Renal cortical epithelial cell (primary cell): ENCODE data around the gene PCDHGA2. TPM values are rescaled to one million over a fixed set of nuclear protein-coding genes. Genes with fewer than 3 reads are reported as not detected.
"Not testable (repeated sequence)": the region's sequence is repeated elsewhere in the genome, so short reads cannot be mapped to it uniquely, and the experiment has no call there.

Experiments used
- DNase-seq: peaks from one replicate; pipeline ENCODE4 v3.0.0-alpha.2; 2011; ENCODE audit warnings: low read depth
- total RNA-seq: library from RNA; depleted of rRNA; stranded (reverse); fragments of >200 nt; gene quantifications from 2 replicates; pipeline ENCODE4 v1.2.3, GENCODE V29; 2014

PCDHGA2 gene
- total RNA-seq, 1 donor from 2014 or later = 3.1 TPM

DNA sequence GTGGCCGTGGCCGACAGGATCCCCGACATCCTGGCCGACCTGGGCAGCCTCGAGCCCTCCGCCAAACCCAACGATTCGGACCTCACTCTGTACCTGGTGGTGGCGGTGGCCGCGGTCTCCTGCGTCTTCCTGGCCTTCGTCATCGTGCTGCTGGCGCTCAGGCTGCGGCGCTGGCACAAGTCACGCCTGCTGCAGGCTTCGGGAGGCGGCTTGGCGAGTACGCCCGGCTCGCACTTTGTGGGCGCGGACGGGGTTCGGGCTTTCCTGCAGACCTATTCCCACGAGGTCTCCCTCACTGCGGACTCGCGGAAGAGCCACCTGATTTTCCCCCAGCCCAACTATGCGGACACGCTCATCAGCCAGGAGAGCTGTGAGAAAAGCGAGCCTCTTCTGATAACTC is 7.5 kb downstream of the PCDHGA2 start:
- DNase-seq = not testable (repeated sequence)

DNA sequence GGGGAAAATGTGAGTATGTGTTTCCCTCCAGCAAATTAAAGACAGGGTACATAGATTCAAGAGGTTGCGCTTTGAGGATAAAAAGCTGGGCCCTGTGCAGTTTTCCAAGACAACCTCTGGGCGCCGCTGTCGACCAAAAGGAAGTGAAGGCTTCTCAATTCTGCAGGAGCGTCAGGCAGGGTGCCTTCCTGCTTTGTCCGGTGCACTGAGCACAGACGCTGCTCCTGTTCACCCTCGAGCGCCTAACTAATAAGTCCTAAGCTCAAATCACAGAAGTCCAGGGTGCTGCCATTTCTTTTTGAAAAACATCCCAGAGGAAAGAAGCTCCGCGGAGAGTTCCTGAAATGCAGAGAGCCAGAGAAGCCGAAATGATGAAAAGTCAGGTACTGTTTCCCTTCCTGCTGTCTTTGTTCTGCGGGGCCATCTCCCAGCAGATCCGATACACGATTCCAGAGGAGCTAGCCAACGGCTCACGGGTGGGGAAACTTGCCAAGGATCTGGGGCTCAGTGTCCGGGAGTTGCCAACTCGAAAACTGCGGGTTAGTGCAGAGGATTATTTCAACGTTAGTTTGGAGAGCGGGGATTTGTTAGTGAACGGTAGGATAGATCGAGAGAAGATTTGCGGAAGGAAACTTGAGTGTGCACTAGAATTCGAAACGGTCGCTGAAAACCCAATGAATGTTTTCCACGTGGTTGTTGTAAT is 11.5 kb downstream of the PCDHGA2 start, which contains the start of gene PCDHGB1:
PCDHGB1 (plus strand) TSS at position 183 of the 703 bp plus-strand sequence; CDS start at position 345, 162 bp downstream.
- DNase-seq = peak; percentile 23

DNA sequence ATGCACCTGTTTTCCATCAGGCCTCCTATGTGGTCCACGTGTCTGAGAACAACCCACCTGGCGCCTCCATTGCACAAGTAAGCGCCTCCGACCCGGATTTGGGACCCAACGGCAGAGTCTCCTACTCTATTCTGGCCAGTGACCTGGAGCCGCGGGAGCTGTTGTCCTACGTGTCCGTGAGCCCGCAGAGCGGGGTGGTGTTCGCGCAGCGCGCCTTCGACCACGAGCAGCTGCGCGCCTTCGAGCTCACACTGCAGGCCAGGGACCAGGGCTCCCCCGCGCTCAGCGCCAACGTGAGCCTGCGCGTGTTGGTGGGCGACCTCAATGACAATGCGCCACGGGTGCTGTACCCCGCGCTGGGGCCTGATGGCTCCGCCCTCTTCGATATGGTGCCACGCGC is 13.0 kb downstream of the PCDHGA2 start:
- no peak for DNase-seq

DNA sequence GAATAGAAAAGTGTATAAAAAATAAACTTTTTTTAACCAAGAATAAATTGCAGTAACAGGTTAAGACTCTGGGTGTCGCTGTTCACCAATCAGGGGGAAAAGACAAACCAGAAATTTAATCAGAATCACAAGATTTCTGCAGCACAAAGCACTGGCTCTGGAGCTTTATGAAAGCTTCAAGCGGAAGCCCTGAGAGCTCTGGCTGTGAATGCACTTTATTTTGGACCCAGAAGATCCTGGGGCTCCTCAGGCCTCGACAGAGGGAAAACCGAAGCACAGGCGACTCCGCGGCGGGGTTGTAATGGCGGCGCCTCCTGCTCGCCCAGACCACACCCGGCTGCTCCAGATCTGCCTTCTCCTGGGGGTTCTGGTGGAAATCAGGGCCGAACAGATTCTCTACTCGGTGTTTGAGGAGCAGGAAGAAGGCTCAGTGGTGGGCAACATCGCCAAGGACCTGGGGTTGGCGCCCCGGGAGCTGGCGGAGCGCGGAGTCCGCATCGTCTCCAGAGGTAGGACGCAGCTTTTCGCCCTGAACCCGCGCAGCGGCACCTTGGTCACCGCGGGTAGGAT is 16.4 kb downstream of the PCDHGA2 start, which contains the start of gene PCDHGA4:
PCDHGA4 (plus strand) TSS at position 122 of the 570 bp plus-strand sequence; CDS start at position 209, 87 bp downstream.
- DNase-seq = no peak

DNA sequence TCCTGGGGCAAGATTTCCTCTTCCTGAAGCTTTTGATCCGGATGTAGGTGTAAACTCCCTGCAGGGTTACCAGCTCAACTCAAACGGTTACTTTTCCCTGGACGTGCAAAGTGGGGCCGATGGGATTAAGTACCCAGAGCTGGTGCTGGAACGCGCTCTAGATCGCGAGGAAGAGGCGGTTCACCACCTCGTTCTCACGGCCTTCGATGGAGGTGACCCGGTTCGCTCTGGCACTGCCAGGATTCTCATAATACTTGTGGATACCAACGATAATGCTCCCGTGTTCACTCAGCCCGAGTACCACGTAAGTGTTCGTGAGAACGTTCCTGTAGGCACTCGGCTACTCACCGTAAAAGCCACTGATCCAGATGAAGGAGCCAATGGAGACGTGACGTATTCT is 17.1 kb downstream of the PCDHGA2 start:
- no peak for DNase-seq

DNA sequence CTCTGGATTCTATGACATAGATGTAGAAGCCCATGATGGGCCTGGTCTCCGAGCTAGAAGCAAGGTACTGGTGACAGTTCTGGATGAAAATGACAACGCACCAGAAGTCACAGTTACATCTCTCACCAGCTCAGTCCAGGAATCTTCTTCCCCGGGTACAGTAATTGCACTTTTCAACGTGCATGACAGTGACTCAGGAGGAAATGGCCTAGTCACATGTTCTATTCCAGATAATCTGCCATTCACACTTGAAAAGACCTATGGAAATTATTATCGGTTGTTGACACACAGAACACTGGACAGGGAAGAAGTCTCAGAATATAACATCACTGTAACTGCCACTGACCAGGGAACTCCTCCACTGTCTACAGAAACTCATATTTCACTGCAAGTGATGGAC is 17.6 kb downstream of the PCDHGA2 start:
- DNase-seq = no peak

DNA sequence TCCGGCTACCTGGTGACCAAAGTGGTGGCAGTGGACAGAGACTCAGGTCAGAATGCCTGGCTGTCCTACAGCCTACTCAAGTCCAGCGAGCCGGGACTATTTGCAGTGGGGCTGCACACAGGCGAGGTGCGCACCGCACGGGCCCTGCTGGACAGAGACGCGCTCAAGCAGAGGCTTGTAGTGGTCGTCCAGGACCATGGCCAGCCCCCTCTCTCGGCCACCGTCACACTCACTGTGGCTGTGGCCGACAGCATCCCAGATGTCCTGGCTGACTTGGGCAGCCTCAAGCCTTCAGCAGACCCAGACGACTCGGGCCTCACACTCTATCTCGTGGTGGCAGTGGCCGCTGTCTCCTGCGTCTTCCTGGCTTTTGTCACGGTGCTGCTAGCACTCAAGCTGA is 18.4 kb downstream of the PCDHGA2 start:
- DNase-seq = no peak

DNA sequence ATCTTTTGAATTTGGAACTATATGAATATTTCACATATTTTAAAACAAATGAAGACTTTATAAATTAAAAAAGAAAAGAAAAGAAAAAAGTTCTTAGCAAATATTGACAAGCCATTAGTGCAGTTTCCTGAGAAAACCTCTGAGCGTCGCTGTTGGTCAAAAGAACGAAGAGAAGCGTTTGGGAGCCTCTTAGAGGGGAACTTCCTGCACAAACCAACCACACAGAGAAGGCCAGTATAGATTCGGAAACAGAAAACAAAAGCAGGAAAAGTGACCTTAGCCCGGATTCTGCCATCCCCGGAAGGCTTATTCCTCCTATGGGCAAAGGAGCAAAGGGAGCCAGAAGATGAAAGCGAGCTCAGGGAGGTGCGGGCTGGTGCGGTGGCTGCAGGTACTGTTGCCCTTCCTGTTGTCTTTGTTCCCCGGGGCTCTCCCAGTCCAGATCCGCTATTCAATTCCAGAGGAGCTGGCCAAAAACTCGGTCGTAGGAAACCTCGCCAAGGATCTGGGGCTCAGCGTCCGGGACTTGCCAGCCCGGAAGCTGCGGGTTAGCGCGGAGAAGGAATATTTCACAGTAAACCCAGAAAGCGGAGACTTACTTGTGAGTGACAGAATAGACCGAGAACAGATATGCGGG is 21.3 kb downstream of the PCDHGA2 start, which contains the start of gene PCDHGB2:
PCDHGB2 (plus strand) TSS at position 205 of the 637 bp plus-strand sequence; CDS start at position 347, 142 bp downstream.
- DNase-seq = peak; percentile 16

DNA sequence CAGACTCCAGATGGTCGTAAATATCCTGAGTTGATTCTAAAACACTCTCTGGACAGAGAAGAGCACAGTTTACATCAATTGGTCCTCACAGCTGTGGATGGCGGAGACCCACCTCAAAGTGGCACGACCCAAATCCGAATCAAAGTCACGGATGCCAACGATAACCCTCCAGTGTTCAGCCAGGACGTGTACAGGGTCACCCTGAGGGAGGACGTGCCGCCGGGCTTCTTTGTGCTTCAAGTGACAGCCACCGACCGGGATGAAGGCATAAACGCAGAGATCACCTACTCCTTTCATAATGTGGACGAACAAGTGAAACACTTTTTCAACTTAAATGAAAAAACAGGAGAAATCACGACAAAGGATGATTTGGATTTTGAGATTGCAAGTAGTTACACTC is 22.1 kb downstream of the PCDHGA2 start:
- no peak for DNase-seq

DNA sequence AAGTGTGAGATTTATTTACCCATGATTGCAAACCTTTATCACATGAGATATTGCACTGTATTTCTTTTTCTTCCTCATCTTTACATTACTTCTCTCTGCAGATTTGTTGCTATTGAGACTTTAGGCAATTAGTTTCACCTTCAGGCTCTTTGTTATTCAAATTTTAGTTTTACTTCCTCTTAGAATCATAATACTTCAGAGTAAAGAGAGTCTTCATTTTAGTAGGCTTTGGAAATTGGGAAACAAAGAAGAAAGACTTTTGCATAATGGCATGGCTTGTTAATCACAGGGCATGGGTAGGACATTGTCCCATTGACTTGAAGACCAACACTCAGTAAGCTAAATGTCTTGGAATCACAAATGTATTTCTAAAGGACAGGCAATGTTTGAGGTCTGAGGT is 24.2 kb downstream of the PCDHGA2 start:
- no peak for DNase-seq

DNA sequence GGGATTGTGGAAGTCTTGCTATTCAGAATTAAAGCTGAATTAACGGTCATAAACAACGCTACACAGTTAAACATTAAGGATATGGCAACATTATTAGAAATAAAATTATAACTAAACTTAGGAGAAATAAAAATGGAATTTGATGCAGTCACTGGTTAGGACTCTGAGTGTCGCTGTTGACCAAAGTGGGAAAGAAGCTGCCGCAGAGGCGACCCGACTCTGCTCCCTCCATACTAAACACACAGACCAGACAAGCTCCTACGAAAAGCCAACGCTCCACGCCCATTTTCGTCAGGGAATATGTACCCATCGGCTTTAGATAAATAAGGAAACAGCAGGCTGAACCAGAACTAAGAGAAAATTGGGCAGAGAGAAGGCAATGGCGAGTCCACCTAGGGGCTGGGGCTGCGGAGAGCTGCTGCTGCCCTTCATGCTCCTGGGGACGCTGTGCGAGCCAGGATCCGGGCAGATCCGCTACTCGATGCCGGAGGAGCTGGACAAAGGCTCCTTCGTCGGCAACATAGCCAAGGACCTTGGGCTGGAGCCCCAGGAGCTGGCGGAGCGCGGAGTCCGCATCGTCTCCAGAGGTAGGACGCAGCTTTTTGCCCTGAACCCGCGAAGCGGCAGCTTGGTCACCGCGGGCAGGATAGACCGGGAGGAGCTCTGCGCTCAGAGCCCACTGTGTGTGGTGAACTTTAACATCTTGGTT is 25.5 kb downstream of the PCDHGA2 start, which contains the start of gene PCDHGA5:
PCDHGA5 (plus strand) TSS at position 211 of the 709 bp plus-strand sequence; CDS start at position 380, 169 bp downstream.
- DNase-seq = no peak

DNA sequence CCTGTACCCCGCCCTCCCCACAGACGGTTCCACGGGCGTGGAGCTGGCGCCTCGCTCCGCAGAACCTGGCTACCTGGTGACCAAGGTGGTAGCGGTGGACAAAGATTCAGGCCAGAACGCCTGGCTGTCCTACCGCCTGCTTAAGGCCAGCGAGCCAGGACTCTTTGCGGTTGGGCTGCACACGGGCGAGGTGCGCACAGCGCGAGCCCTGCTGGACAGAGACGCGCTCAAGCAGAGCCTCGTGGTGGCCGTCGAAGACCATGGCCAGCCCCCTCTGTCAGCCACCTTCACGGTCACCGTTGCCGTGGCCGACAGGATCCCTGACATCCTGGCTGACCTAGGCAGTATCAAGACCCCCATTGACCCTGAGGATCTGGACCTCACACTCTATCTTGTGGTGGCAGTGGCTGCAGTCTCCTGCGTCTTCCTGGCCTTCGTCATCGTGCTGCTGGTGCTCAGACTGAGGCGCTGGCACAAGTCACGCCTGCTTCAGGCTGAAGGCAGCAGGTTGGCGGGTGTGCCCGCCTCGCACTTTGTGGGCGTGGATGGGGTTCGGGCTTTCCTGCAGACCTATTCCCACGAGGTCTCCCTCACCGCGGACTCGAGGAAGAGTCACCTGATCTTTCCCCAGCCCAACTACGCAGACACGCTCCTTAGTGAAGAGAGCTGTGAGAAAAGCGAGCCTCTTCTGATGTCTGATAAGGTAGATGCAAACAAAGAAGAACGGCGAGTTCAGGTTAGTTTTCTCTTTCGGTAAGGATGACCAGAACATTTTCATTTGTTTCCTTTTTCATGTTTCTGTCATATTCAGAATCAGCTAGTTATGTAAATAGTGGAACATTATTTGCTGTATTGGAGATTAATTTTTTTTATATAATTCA is 27.7 kb downstream of the PCDHGA2 start:
- no peak for DNase-seq

DNA sequence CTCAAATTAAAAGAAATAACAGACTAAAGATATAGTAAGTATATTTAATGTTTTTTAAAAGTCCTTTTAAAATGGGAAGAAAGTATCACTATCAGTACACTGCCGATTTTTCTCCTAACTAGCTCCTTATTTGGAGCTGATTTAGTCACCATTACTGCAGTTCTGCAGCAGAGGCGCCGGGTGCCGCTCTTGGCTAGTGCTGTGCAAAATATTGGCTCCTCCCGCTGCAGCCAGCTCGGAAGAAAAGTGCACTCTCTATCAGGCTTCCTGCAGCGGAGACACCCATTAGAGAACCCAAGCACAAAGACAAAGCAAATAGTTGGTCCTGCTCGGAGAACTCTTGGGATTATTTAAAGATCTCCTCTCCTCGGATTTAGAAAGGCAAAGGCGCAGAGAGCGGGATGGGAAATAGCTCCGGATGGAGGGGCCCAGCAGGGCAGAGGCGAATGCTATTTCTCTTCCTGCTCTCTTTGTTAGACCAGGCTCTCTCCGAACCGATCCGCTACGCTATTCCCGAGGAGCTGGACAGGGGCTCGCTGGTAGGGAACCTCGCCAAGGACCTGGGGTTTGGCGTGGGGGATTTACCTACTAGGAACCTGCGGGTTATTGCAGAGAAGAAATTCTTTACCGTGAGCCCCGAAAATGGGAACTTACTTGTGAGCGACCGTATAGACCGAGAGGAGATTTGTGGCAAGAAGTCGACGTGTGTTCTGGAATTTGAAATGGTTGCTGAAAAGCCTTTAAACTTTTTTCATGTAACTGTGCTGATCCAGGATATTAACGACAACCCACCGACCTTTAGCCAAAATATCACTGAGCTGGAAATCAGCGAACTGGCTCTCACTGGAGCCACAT is 31.7 kb downstream of the PCDHGA2 start, which contains the start of gene PCDHGB3:
PCDHGB3 (plus strand) TSS at position 249 of the 855 bp plus-strand sequence; CDS start at position 402, 153 bp downstream.
- DNase-seq = peak; percentile 7

DNA sequence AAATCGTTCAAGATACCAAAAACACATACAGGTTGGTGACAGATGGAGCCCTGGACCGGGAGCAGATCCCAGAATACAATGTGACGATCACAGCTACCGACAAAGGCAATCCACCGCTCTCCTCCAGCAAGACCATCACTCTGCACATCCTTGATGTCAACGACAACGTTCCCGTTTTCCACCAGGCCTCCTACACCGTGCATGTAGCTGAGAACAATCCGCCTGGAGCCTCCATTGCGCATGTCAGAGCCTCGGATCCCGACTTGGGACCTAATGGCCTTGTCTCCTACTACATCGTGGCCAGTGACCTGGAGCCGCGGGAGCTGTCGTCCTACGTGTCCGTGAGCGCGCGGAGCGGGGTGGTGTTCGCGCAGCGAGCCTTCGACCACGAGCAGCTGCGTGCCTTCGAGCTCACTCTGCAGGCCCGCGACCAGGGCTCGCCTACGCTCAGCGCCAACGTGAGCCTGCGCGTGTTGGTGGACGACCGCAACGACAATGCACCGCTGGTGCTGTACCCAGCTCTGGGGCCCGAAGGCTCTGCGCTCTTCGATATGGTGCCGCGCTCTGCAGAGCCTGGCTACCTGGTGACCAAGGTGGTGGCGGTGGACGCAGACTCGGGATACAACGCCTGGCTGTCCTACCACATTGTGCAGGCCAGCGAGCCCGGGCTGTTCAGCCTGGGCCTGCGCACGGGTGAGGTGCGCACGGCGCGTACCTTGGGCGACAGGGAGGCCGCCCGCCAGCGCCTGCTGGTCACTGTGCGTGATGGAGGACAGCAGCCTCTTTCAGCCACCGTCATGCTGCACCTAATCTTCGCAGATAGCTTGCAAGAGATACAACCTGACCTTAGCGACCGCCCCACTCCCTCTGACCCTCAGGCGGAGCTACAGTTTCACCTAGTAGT is 33.3 kb downstream of the PCDHGA2 start:
- DNase-seq = no peak

DNA sequence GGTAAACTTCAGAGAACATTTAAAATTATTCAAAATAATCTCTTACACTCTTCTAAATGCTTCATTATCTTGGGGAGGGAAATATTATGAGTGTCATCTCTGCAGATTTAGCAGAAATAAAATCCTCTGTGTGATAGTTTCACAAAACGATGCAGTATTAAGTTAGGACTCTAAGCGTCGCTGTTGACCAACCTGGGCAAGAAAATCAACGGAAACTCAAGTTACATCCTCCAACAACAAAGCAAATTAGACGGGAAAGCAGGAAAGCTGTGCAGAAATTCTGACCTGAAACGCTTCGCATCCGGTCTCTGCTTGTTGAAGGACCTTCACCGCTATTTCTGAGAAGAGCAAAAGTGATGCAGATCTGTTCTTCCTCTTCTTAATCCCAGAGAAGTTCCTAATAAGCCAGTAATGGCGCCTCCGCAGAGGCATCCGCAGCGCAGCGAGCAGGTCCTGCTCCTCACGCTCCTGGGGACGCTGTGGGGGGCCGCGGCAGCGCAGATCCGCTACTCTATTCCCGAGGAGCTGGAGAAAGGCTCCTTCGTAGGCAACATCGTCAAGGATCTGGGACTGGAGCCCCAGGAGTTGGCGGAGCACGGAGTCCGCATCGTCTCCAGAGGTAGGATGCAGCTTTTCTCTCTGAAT is 35.2 kb downstream of the PCDHGA2 start, which contains the start of gene PCDHGA6:
PCDHGA6 (plus strand) TSS at position 219 of the 645 bp plus-strand sequence; CDS start at position 412, 193 bp downstream.
- DNase-seq = peak; percentile 15

DNA sequence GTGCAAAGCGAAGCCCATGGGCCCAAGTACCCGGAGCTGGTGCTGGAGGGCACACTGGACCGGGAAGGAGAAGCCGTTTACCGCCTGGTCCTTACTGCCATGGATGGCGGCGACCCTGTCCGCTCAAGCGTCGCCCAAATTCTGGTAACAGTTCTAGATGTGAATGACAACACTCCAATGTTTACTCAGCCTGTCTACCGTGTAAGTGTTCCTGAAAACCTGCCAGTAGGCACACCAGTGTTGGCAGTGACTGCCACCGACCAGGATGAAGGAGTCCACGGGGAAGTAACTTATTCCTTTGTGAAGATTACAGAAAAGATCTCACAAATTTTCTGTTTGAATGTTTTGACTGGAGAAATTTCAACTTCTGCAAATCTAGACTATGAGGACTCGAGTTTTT is 36.1 kb downstream of the PCDHGA2 start:
- DNase-seq = no peak

DNA sequence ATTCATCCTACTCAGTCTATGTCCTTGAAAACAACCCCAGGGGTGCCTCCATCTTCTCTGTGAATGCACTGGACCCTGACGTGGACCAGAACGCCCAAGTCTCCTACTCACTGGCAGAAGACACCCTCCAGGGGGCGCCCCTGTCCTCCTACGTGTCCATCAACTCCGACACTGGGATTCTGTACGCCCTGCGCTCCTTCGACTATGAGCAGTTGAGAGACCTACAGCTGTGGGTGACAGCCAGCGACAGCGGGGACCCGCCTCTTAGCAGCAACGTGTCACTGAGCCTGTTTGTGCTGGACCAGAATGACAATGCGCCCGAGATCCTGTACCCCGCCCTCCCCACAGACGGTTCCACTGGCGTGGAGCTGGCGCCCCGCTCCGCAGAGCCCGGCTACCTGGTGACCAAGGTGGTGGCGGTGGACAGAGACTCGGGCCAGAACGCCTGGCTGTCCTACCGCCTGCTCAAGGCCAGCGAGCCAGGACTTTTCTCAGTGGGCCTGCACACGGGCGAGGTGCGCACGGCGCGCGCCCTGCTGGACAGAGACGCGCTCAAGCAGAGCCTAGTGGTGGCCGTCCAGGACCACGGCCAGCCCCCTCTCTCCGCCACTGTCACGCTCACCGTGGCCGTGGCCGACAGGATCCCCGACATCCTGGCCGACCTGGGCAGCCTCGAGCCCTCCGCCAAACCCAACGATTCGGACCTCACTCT is 37.0 kb downstream of the PCDHGA2 start:
- DNase-seq = not testable (repeated sequence)
